CD4-positive, alpha-beta T cell treated with Interleukin-21 for 1 hour (primary cell): ENCODE data around the gene NXPH1.
"Not testable (repeated sequence)": the region's sequence is repeated elsewhere in the genome, so short reads cannot be mapped to it uniquely, and the experiment has no call there.

Experiments
- DNase-seq: peaks from one replicate; pipeline ENCODE4 v3.0.0-alpha.2; 2020

Gene NXPH1

DNA sequence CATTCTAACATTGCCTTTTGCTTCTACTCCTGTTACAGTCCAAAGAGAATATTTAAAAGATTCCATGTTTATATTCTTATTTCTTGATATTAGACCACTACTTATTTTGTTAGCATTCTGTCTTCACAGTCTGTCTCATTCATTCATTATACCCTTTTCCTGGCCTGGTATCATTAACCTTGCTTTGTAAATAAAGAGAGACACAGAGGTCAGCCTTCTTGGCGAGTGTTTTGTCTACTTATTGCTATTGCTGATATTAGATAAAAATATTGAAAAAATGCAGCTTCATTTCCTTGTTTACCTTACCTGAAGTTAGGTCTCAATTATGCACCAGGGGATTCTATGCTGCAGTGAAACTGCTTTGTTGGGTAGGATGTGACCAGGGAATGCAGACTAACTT is 179.2 kb downstream of the NXPH1 start:
- no peak for DNase-seq

DNA sequence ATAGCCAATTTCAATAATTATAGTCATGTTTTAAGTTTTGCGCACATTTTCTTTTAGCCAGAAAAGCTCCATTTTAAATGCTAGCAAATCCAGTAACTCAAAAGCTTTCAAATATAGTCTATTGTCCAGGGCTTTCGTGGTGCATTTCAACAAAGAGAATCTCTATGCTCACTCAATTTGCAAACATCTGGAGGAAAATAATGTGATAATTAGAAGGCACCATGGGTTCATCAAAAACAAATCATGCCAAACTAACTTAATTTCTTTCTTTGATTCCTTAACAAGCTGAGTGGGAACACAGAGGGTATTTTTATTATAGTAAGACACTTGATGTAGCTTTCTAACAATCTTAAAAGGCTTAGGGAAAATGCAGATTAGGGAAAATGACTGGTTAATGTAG is 179.8 kb downstream of the NXPH1 start:
- DNase-seq = no peak

DNA sequence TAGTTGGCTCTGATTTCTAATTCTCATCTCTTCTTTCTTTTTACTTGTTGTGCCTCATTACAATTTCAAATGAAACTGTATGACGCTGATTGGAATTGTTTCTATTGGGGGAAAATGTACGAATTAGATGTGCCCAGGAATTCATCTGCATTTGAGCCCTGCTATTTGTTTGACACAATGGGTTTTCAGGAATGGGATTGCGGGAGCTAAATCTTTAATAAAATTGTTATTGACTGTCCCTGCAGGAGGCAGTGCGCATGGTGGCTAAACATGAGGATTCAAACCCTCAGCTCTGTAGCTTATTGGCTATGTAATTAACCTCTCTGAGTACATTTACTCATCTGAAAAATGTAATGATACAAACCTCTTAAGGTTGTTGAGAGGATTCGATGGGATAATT is 181.6 kb downstream of the NXPH1 start:
- no peak for DNase-seq

DNA sequence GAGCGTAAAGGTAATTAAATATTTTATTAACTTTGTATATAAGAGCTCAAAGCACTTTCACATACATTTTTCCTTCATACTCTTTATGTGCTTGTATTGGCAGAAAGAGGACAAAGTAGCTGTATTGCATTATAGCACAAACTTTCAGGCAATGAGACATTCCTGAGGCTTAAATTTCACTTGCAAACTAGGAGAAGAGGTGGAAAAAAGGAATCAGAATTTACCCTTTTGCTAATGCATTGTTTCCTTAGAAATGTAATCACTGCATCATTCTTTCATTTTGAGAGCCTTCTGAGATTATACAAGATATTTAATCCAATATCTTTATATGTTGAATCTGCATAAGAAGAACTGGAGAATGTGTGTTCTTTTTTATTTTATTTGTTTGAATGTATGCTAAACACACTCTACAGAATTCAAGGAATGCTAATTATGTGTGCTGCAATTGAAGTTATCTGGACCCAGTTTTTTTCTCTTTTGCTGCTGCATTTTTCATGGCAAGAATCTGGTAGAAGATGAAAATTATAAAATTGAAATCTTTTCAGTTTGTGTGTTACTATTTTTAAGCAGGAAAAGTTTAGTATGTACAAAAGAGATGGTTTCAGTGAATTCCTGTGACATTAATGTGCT is 185.1 kb downstream of the NXPH1 start:
- no peak for DNase-seq

DNA sequence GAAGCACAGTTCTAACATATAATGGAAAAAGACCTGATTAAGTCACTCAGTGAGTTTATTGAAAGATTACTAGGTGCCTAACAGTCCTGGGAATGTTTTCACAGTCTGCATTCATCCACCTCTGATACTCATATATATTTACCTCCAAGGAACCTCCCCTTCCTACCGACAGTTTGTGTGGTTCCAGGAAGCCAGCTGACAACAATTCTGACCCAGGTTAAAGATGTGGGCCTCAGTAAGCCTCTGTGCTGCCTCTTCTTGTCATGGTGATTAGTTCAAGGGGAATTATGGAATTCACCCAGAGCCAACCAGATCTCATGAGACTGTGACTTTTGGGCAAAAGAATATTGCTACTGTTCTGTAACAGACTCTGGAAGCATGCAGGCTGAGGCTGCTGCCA is 186.8 kb downstream of the NXPH1 start:
- DNase-seq = no peak

DNA sequence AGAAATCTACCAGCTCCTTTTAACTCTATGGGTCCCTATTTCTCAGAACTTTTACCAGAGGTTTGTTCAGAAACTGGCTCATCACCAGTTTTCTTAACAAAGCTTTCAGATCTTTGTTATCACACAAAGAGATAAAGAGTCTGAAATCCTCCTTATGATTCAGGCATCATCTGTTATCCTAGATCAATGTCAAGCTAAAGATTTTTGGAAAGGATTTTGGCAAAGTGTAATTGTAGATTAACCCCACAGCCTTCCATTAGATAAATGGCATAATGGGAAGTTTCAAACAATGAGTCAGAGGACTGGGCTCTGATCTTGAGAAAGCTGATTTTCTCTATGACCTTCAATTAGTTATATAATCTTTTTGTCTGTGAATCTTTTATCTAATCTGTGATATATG is 192.2 kb downstream of the NXPH1 start:
- no peak for DNase-seq

DNA sequence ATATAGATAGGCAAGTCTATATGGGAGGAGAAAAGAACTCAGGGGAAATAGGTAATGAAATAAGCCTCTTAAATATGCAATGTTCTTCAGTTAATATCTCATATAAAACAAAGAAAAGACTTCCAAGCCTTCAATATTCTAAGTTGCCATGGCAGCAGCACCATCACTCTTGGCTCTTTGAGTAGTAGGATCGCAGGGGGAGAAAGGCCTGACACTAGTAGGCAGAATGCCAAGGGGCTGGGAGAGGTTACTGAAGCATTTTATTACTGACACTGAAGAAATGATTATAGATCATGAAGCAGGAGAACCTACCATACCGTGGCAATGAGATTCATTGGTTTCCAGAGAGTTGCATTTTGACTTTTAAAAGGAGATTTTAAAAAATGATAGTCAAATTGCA is 193.9 kb downstream of the NXPH1 start:
- DNase-seq = no peak

DNA sequence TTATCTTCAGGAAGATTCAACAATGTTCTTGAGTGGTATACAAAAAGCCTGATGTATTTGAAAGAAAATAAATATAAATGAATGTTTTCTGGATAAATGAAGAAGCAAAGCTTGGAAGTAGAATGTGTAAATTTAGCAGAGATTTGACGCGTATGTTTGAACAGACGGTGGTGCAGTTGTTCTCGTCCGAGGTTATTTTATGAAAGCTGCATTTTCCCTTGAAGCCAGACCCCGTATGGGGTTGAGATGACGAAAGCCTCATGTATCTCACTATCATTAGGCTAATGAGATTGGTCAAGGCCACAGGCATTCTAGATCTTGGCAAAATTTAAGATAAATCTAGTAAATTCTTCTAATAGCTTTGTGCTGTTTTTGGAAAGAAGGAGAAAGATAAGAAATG is 195.2 kb downstream of the NXPH1 start:
- no peak for DNase-seq

DNA sequence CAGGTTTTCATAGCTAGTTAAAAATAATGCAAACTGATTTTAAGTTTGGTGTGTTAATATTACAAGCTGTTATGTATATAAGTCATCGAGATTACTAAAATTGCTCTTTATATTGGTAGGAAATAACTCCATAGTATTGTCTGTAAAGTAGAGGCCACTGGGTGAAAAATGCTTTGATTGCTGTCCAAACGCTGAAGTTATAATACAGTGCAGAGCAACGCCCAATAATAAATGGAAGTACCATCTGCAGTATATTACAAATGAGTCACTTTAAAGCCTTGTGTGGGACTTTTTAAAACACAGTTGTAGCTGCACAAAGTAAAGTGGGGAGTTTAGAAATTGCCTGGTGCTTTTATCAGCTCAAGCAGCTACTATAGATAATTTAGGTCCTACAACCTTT is 196.1 kb downstream of the NXPH1 start:
- no peak for DNase-seq

DNA sequence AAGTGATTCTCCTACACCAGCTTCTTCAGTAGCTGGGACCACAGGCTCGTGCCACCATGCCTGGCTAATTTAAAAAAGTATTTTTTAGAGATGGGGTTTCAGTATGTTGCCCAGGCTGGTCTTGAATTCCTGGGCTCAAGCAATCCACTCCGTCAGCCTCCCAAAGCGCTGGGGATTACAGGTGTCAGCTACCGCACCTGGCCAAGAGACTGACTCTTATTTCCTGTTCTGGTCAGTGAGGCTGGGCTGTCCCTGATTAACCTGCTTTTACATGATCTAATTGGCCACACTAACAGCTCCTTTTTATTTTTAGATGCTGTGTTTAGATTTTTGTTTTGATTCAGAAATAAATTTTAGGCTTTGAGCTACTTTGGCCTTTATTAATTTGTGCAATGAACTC is 203.9 kb downstream of the NXPH1 start:
- DNase-seq = no peak

DNA sequence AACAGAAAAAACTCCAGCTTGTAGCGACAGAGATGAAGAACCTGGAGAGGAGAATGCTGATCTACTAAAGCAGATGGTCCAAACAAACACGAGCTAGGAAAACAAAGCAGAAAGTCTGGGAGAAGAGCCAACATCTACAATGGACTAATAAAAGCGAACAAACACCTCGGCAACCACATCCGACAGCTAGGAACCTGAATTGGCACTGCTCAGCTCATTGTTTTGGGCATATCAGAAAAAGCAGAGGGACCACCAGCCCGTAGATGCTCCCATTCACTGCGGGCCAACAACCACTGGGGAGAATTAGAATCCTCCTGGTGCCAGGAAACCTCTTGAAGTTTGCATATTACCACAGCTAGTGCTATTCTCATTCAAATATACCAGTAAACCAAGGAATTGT is 204.7 kb downstream of the NXPH1 start:
- DNase-seq = no peak

DNA sequence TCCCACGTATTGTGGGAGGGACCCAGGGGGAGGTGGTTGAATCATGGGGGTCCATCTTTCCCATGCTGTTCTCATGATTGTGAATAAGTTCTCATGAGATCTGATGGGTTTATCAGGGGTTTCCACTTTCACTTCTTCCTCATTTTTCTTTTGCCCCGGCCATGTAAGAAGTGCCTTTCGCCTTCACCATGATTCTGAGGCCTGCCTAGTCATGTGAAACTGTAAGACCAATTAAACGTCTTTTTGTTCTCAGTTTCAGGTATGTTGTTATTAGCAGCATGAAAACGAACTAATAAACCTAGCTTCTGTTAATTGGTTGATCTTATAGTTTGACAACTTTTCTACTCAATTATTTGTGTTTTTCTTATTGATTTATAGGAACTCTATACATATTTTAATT is 206.3 kb downstream of the NXPH1 start:
- no peak for DNase-seq

DNA sequence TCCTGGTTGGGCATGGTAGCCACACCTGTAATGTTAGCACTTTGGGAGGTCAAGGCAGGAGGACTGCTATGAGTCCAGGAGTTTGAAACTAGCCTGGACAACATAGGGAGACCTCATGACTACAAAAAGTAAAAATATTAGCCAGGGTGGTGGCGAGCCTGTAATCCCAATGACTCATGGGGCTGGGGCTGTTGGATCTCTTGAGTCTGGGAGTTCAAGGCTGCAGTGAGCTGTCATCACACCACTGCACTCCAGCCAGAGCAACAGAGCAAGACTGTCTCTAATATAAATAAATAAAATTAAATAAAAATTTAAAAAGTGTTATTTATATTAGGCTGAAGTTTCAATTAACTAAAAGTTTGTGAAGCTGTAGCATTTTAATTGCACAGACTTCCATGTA is 207.3 kb downstream of the NXPH1 start:
- no peak for DNase-seq

DNA sequence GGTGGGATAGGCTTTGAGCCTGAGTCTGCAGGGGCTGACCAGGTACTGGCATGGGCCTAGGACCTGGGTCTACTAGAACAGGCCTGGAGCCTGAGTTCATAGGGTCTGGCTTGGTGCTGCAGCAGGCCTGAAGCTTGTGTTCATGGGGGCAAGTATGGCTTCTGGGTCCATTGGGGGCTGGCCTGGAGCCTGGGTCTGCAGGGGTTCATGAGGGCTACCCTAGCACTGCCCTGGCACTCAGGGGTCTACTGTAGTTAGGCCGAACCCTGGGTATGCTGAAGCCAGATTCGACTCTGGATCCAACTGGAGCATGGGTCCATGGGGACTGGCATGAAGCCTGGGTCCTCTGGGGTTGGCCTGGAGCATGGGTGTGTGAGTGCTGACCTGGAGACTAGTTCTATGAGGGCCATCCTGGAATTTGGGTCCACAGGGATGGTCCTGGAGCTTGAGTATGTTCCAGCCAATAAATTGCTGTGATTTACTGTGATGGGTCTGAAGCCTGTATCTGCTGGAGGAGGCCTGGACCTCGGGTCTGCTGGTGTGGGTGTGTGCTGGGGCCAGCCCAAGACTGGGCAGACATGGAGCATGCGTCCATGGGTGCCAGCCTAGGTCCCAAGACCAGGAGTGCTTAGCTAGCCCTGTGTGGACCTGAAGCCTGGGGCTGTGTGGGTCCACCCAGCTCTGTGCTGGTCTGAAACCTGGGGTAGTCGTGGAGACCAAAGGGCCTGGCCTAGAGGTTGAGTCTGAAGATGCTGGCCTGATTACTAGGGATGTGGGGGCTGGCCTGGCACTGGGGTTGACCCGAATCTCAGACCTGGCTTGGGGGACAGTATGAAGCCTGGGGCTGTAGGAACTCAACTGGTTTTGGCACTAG is 235.5 kb downstream of the NXPH1 start:
- no peak for DNase-seq

DNA sequence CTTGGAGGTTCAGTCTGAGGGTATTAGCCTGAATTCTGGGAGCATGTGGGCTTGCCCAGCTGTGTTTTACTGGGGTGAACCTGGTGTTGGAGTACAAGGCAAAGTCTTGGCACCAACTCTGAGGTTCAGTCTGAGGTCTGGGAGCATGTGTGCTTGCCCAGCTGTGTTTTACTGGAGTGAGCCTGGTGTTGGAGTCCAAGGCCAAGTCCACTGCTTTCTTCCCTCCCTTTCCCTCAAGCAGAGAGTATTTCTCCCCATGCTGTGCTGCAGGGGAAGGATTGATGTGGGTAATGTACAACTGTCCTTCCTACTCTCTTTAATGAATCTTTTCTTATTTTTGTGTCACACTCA is 236.1 kb downstream of the NXPH1 start:
- DNase-seq = no peak

DNA sequence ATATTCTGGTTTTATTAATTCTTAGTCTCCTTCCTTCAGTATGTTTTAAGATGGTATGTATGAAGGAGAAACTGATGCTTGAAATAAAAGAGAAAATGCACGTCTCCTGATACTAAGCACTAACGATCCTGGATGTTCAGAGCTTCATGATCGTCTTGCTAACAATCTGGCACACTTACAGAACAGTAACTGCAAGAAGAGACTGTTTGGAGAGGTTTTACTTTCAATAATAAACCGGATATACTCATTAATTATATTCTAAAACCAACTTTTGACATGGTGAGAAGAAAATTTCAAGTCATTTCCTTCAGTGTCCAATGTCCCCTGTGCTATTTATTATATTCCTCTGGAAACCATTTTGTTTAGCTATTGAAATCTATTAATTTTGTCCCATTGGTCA is 251.0 kb downstream of the NXPH1 start:
- DNase-seq = no peak

DNA sequence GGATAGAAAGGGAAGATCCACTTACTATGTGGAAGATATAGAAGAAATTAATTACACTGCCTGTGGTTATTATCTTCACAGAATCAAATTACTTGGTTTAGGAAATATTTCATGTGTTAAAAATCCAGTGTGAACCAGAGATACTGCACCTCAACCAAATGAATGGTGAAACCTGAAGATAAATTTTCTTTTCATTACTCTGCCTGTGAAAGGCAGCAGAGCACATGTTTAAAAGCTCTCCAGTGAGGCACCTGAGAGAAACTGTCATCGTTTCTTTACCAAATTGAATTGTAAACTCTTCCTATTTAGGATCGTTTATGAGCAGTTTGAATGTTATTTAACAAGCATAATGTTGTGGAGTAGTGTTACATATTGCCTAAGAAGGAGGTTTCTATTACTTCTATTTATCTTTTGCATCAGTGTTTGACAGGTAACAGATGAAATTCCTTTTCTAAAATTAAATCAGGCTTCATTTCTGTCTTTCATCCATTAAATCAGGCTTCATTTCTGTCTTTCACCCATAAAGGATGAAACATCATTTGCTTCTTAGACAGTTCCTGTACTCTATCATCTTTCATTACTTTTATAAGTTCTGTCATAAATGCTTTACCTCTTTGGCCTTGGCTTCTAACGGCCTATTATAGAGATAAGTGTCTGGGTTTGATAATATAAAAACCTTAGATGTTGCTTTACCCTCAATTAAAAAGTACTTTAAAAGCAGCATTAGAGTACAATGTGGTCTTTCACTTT is 266.6 kb downstream of the NXPH1 start:
- no peak for DNase-seq

DNA sequence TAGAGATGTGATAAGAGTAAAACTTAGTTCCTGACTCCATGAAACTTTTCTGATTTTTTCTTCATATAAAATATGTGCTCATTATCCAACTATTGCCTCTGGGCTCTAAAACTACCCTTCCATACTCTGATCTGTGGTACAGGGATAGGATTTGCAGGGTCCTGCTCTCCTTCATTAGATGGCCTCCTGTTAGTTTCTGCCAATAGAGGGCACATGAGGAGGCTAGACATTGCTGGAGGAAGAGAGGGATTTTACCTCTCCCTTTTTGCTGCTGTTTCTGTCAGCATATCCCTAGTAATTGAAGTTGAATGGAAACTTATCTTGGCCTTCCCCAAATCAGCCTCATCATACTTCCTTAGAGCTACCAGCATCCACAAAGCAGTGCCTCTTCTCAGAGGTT is 269.4 kb downstream of the NXPH1 start:
- DNase-seq = no peak

DNA sequence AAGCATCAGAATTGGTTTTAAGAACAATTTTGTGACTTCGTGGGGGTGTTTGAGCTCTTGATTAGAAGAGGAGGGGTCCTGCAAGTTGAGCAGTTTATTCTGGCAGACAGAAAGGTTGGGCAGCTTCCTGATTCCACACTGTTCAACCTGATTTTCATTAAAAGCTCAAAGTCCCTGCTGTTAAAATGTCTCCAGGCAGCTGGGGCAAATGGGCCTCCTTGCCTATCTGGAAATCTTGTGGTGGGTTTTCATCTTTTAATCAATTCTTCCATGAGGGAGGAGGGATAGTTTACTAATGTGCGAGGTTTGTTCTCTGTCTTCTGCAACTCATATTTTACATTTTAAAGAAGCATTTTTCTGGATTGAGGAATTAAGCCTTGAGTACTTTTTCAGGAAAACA is 276.7 kb downstream of the NXPH1 start:
- DNase-seq = no peak

DNA sequence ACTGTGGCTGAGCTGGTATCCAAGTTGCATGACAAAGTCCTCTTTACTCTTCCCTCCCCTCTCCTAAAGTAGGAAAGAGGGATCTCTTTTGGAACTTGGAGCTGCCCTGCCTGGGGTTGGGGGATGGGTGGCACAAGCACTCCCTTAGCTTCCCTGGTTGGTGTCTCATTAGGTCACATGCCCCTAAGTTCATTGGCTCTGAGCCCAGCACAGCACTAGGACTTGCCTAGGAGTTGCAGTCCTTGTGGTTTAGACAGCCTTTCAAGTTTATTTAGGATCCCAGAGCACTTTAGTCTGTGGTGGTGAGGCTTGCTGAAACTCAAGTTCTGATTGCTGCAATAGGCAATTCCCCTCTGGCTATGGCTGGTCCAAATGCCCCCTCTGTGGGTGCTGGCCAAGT is 281.4 kb downstream of the NXPH1 start:
- DNase-seq = no peak

DNA sequence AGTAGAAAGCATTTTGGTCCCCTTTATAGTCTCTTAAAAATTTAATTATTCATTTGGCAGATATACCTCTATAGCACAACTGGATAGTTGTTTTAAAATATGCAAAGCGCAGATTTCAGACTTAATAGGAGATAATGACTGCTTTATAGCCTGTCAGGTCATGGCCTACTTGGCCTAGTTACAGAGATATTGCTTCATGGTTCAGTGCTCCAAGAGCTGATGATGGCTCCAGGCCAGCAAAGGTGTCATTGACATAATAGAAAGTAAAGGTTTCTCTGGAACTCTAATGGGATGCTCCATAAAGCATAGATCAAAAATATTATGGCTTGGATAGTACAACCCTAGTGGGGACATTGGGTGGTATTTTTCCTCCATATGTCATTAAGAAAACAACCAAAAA is 285.7 kb downstream of the NXPH1 start:
- no peak for DNase-seq

DNA sequence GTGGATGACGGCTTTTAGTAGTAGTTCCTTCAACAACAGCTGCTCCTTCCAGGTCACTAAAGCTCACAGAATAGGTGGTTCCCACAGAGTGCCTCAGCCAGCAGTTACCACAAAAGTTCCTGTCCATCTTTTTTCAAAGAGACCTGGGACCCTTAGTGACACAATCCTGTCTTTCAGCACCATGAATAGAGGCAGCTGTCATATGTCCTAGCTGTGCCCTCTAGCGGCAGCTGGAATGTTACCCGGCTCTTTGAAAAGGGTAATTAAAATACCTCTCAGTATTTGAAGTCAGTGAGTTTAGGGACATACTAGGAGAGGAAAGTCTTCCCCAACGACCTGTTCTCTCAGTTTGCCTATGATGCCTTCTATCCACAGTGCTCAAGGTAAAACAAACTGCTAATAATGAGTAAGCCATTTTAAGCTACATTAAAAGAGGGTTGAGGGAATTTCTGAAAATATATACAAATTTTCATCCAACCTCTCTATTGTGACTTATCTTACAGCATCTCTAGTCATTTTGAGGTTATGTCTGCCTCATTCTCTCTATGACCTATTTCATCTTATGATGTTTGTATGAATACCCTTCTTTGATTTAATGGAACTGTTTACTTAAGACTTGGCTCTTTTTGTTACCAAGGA is 290.8 kb downstream of the NXPH1 start:
- DNase-seq = no peak

DNA sequence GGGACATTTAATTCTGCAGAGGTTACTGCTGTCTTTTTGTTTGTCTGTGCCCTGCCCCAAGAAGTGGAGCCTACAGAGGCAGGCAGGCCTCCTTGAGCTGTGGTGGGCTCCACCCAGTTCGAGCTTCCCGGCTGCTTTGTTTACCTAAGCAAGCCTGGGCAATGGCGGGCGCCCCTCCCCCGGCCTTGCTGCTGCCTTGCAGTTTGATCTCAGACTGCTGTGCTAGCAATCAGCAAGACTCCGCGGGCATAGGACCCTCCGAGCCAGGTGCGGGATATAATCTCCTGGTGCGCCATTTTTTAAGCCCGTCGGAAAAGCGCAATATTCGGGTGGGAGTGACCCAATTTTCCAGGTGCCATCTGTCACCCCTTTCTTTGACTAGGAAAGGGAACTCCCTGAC is 298.3 kb downstream of the NXPH1 start:
- DNase-seq = not testable (repeated sequence)

DNA sequence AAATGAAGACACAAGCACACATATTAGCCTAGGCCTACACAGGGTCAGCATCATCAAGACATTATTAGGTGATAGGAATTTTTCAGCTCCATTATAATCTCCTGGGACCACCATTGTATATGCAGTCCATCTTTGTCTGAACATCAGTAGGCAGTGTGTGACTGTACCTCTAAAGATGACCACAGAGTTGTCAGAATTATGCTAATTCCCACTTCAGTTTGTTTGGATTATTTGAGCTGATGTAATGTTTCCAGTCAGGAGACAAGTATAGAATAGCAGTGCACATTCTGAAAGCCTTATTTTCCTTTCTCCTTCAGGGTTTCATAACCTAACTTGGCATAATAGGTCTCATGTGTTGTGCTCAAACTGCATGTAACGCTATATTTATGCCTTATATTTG is 306.4 kb downstream of the NXPH1 start:
- DNase-seq = no peak
